Stomach smooth muscle (tissue), 2 donors: Measurements from ENCODE around the gene PDE3B.

Source experiments
- H3K27ac ChIP-seq: one replicate; pipeline ENCODE4 v1.7.0; 2013; ENCODE audit warnings: mild to moderate bottlenecking, low read length, inconsistent platforms
- H3K27me3 ChIP-seq, 2 donors: one replicate each; pipeline ENCODE4 v1.7.0; 2013; ENCODE audit warnings: low read length in 2 of 2; ENCODE audit not compliant: insufficient read depth in 2 of 2, control insufficient read depth in 1 of 2
- H3K36me3 ChIP-seq, 2 donors: one replicate each; pipeline ENCODE4 v1.7.0; 2013; ENCODE audit warnings: low read length in 2 of 2; ENCODE audit not compliant: control insufficient read depth in 2 of 2, insufficient read depth in 2 of 2
- H3K4me1 ChIP-seq: one replicate; pipeline ENCODE4 v1.7.0; 2013; ENCODE audit warnings: low read length; ENCODE audit not compliant: control insufficient read depth, insufficient read depth
- H3K4me3 ChIP-seq, 2 donors: one replicate each; pipeline ENCODE4 v1.7.0; 2013; ENCODE audit warnings: low read length in 2 of 2
- H3K9ac ChIP-seq, 2 donors: one replicate each; pipeline ENCODE4 v1.7.0; 2013; ENCODE audit warnings: low read length in 2 of 2, mild to moderate bottlenecking in 1 of 2
- H3K9me3 ChIP-seq, 2 donors: one replicate each; pipeline ENCODE4 v1.7.0; 2013; ENCODE audit warnings: low read length in 2 of 2; ENCODE audit not compliant: control insufficient read depth in 2 of 2
- donor health status: healthy.
- donor health status: Pancreatic carcinoma.

The PDE3B gene

GRCh38 chr11:14904745-14905103 is 261.1 kb downstream of the PDE3B start:
- peak overlapping the region; percentile 52 to 55 for H3K9ac ChIP-seq
- H3K4me3 ChIP-seq = peak overlapping the region; percentile 70 to 76

GRCh38 chr11:14905104-14906033 is 261.8 kb downstream of the PDE3B start:
- Histone ChIP-seq H3K9me3 (no peaks in the 10 kb centered on the region), H3K27ac (no peak overlapping the region), H3K4me1 (peaks cover 5% of the 10 kb centered on the region), H3K9ac (peak overlapping the region; percentile 50 to 60), H3K4me3 (peak overlapping the region; percentile 70 to 76), H3K36me3 (no peaks in the 10 kb centered on the region), H3K27me3 (peaks cover 0 to 29% of the 10 kb centered on the region in 2 donors)

More at GRCh38 chr11:14904745-14905103, 261.1 kb downstream of the PDE3B start:
- H3K4me1 ChIP-seq = peaks cover 5% of the 10 kb centered on the region
- H3K27me3 ChIP-seq = peaks cover 0 to 29% of the 10 kb centered on the region in 2 donors
- no peaks in the 10 kb centered on the region for H3K36me3 ChIP-seq
- no peaks in the 10 kb centered on the region for H3K9me3 ChIP-seq
- H3K27ac ChIP-seq = no peak overlapping the region

- no peaks in the 10 kb centered on the region for H3K9me3 ChIP-seq
- H3K27ac ChIP-seq = no peak overlapping the region
- H3K4me3 ChIP-seq = no peak overlapping the region
- no peaks in the 10 kb centered on the region for H3K36me3 ChIP-seq
- H3K27me3 ChIP-seq = peaks cover 0 to 25% of the 10 kb centered on the region in 2 donors
- H3K9ac ChIP-seq = no peak overlapping the region
- H3K4me1 ChIP-seq = peaks cover 5% of the 10 kb centered on the region
These were observed 263.0 kb downstream of the PDE3B start for GRCh38 chr11:14906578-14906977.

- no peaks in the 10 kb centered on the region for H3K36me3 ChIP-seq
- H3K9me3 ChIP-seq = no peaks in the 10 kb centered on the region
- peaks cover 5% of the 10 kb centered on the region for H3K4me1 ChIP-seq
- no peak overlapping the region for H3K27ac ChIP-seq
- peaks cover 0 to 27% of the 10 kb centered on the region in 2 donors for H3K27me3 ChIP-seq
- H3K9ac ChIP-seq = no peak overlapping the region
- H3K4me3 ChIP-seq = no peak overlapping the region
These were observed 263.4 kb downstream of the PDE3B start for GRCh38 chr11:14906993-14907392.

- H3K36me3 ChIP-seq = no peaks in the 10 kb centered on the region
- H3K9me3 ChIP-seq = no peaks in the 10 kb centered on the region
- no peak overlapping the region for H3K4me3 ChIP-seq
- H3K4me1 ChIP-seq = peaks cover 5% of the 10 kb centered on the region
- no peak overlapping the region for H3K9ac ChIP-seq
- H3K27ac ChIP-seq = no peak overlapping the region
- peaks cover 0 to 25% of the 10 kb centered on the region in 2 donors for H3K27me3 ChIP-seq
These were observed 264.0 kb downstream of the PDE3B start for GRCh38 chr11:14907411-14908213.

GRCh38 chr11:14908214-14908880 is 264.7 kb downstream of the PDE3B start:
- Histone ChIP-seq H3K4me1 (peaks cover 5% of the 10 kb centered on the region), H3K4me3 (no peak overlapping the region), H3K27ac (no peak overlapping the region), H3K27me3 (peaks cover 0 to 19% of the 10 kb centered on the region in 2 donors), H3K36me3 (no peaks in the 10 kb centered on the region), H3K9me3 (no peaks in the 10 kb centered on the region), H3K9ac (no peak overlapping the region)

GRCh38 chr11:14914536-14914935 is 270.9 kb downstream of the PDE3B start:
- Histone ChIP-seq H3K9me3 (no peaks in the 10 kb centered on the region), H3K4me1 (no peaks in the 10 kb centered on the region), H3K27ac (no peak overlapping the region), H3K27me3 (peaks cover 0 to 4% of the 10 kb centered on the region in 2 donors), H3K36me3 (no peaks in the 10 kb centered on the region), H3K9ac (no peak overlapping the region), H3K4me3 (no peak overlapping the region)

GRCh38 chr11:14916403-14916802 is 272.8 kb downstream of the PDE3B start:
- Histone ChIP-seq H3K9me3 (no peaks in the 10 kb centered on the region), H3K27ac (no peak overlapping the region), H3K9ac (no peak overlapping the region), H3K36me3 (no peaks in the 10 kb centered on the region), H3K4me1 (no peaks in the 10 kb centered on the region), H3K27me3 (peaks cover 0 to 4% of the 10 kb centered on the region in 2 donors), H3K4me3 (no peak overlapping the region)
